Thymus (tissue), 11 donors: ENCODE data around the gene MAP3K14. TPM values are rescaled to one million over a fixed set of nuclear protein-coding genes. Genes with fewer than 3 reads are reported as not detected.

Experiments
- DNase-seq, 9 donors: peaks; one replicate each; pipeline ENCODE4 v3.0.0-alpha.2; 2013; ENCODE audit warnings: low spot score in 9 of 9, low read depth in 6 of 9, missing footprints in 1 of 9
- H3K27ac ChIP-seq, 2 donors: one replicate each; pipeline ENCODE4 v1.5.1; 2013; ENCODE audit warnings: control low read depth in 1 of 2, low read depth in 1 of 2, low read length in 1 of 2, mild to moderate bottlenecking in 1 of 2, moderate library complexity in 1 of 2
- H3K27me3 ChIP-seq, 2 donors: one replicate each; pipeline ENCODE4 v1.5.1; 2013; ENCODE audit warnings: low read length in 1 of 2; ENCODE audit not compliant: control insufficient read depth in 2 of 2, insufficient read depth in 1 of 2
- H3K36me3 ChIP-seq, 2 donors: one replicate each; pipeline ENCODE4 v1.5.1; 2013; ENCODE audit warnings: low read length in 1 of 2, mild to moderate bottlenecking in 1 of 2, moderate library complexity in 1 of 2; ENCODE audit not compliant: control insufficient read depth in 2 of 2, insufficient read depth in 2 of 2
- H3K4me1 ChIP-seq, 2 donors: one replicate each; pipeline ENCODE4 v1.5.1; 2013; ENCODE audit warnings: low read length in 2 of 2; ENCODE audit not compliant: control insufficient read depth in 2 of 2, insufficient read depth in 2 of 2
- H3K4me3 ChIP-seq, 2 donors: one replicate each; pipeline ENCODE4 v1.5.1; 2013; ENCODE audit warnings: low read length in 2 of 2, control low read depth in 1 of 2, mild to moderate bottlenecking in 1 of 2
- H3K9me3 ChIP-seq, 2 donors: one replicate each; pipeline ENCODE4 v1.5.1; 2013; ENCODE audit warnings: low read length in 1 of 2, mild to moderate bottlenecking in 1 of 2; ENCODE audit not compliant: control insufficient read depth in 2 of 2, insufficient read depth in 1 of 2
- WGBS: extraction: QIAGEN DNeasy Blood & Tissue Kit; methylation state at CpG from one replicate; pipeline ENCODE4 v1.1.7; 2013; 5-methylcytosine and 5-hydroxymethylcytosine counted together
- polyA plus RNA-seq: library from polyadenylated mRNA; stranded (reverse); fragments of 200-250 nt; gene quantifications from one replicate; pipeline ENCODE4 v1.2.3, GENCODE V29; 2013
- total RNA-seq: library from RNA; stranded (reverse); fragments of 120-200 nt; gene quantifications from one replicate; pipeline ENCODE4 v1.2.4, GENCODE V29; 2013
- donor health status: healthy.

Gene MAP3K14
- total and polyA plus RNA-seq, 2 donors = 9.7 to 21.8 TPM

- Histone ChIP-seq H3K27ac (no peak overlapping the region), H3K27me3 (no peaks in the 10 kb centered on the region), H3K4me1 (no peaks in the 10 kb centered on the region), H3K36me3 (peaks cover 59 to 77% of the 10 kb centered on the region in 2 donors), H3K4me3 (no peak overlapping the region), H3K9me3 (no peaks in the 10 kb centered on the region)
- 90% methylated on average over 13 of the region's 13 CpGs for WGBS
- DNase-seq = peak in 4 of 9 donors; percentile 24 to 66 (median 52)
Measured at GRCh38 chr17:45270828-45271418, 45.9 kb downstream of the MAP3K14 start.

GRCh38 chr17:45269912-45270311 is 46.9 kb downstream of the MAP3K14 start:
- Histone ChIP-seq H3K27ac (no peak overlapping the region), H3K9me3 (no peaks in the 10 kb centered on the region), H3K36me3 (peaks cover 65 to 84% of the 10 kb centered on the region in 2 donors), H3K4me1 (no peaks in the 10 kb centered on the region), H3K27me3 (no peaks in the 10 kb centered on the region), H3K4me3 (no peak overlapping the region)
- 86% methylated on average over 7 of the region's 7 CpGs for WGBS
- no peak for DNase-seq

GRCh38 chr17:45267436-45268055 is 49.3 kb downstream of the MAP3K14 start:
- Histone ChIP-seq H3K9me3 (no peaks in the 10 kb centered on the region), H3K4me1 (peaks cover 2 to 3% of the 10 kb centered on the region in 2 donors), H3K4me3 (no peak overlapping the region), H3K27ac (no peak overlapping the region), H3K27me3 (no peaks in the 10 kb centered on the region), H3K36me3 (peaks cover 64 to 87% of the 10 kb centered on the region in 2 donors)
- DNase-seq = no peak
- 97% methylated on average over 10 of the region's 10 CpGs for WGBS

- Histone ChIP-seq H3K27me3 (no peaks in the 10 kb centered on the region), H3K27ac (no peak overlapping the region), H3K36me3 (peaks cover 64 to 83% of the 10 kb centered on the region in 2 donors), H3K4me1 (peaks cover 8 to 14% of the 10 kb centered on the region in 2 donors), H3K9me3 (no peaks in the 10 kb centered on the region), H3K4me3 (no peak overlapping the region)
- no peak for DNase-seq
- WGBS = 97% methylated on average over 13 of the region's 13 CpGs
Measured at GRCh38 chr17:45266372-45266926, 50.4 kb downstream of the MAP3K14 start.

- Histone ChIP-seq H3K36me3 (peaks cover 61 to 80% of the 10 kb centered on the region in 2 donors), H3K27ac (no peak overlapping the region), H3K9me3 (no peaks in the 10 kb centered on the region), H3K4me1 (peaks cover 12 to 19% of the 10 kb centered on the region in 2 donors), H3K4me3 (no peak overlapping the region), H3K27me3 (no peaks in the 10 kb centered on the region)
- no peak for DNase-seq
- WGBS = 91% methylated on average over 1 of the region's 1 CpG
Measured at GRCh38 chr17:45265821-45266220, 51.0 kb downstream of the MAP3K14 start.

GRCh38 chr17:45264988-45265387 is 51.8 kb downstream of the MAP3K14 start:
- Histone ChIP-seq H3K36me3 (peaks cover 53 to 71% of the 10 kb centered on the region in 2 donors), H3K4me1 (peaks cover 12 to 19% of the 10 kb centered on the region in 2 donors), H3K27ac (no peak overlapping the region), H3K4me3 (no peak overlapping the region), H3K9me3 (no peaks in the 10 kb centered on the region), H3K27me3 (no peaks in the 10 kb centered on the region)
- DNase-seq = no peak
- WGBS = 97% methylated on average over 8 of the region's 8 CpGs

- Histone ChIP-seq H3K27me3 (no peaks in the 10 kb centered on the region), H3K4me3 (no peak overlapping the region), H3K9me3 (no peaks in the 10 kb centered on the region), H3K27ac (no peak overlapping the region), H3K4me1 (peaks cover 12 to 19% of the 10 kb centered on the region in 2 donors), H3K36me3 (peaks cover 47 to 66% of the 10 kb centered on the region in 2 donors)
- WGBS = 97% methylated on average over 14 of the region's 14 CpGs
- DNase-seq = no peak
Measured at GRCh38 chr17:45264430-45264829, 52.4 kb downstream of the MAP3K14 start.

GRCh38 chr17:45263477-45263860 is 53.4 kb downstream of the MAP3K14 start:
- Histone ChIP-seq H3K27ac (no peak overlapping the region), H3K9me3 (no peaks in the 10 kb centered on the region), H3K4me3 (no peak overlapping the region), H3K4me1 (peaks cover 12 to 19% of the 10 kb centered on the region in 2 donors), H3K27me3 (no peaks in the 10 kb centered on the region), H3K36me3 (peaks cover 41 to 56% of the 10 kb centered on the region in 2 donors)
- WGBS = 97% methylated on average over 7 of the region's 7 CpGs
- DNase-seq = no peak
